ENCODE measurements around the gene RCAN2.

- TF ChIP-seq CTCF (conservative IDR thresholded peaks at IDR 0.05), result peak; percentile 97
- no peak for TF ChIP-seq ZFX (IDR thresholded peaks at IDR 0.05)
Observed at GRCh38 chr6:46221222-46221793, 269.9 kb downstream of the RCAN2 start.
